ENCODE measurements around the gene IGLON5. TPM values are rescaled to one million over a fixed set of nuclear protein-coding genes. Genes with fewer than 3 reads are reported as not detected.
A peak's percentile ranks its signal among the peaks of the same experiment; 100 is the strongest.

Gene IGLON5
- total RNA-seq, 2 experiments from 2014 or later: not detected

GRCh38 chr19:51339313-51339686 lies 27.9 kb downstream of the IGLON5 start:
- no TSS peak for BruUV-seq (replicated peaks)
- peak overlapping the region; percentile 70 for H3K4me3 ChIP-seq (ENCODE audit: low read depth, low read length, poor library complexity, severe bottlenecking)
- no peaks in the 10 kb centered on the region for H3K9me2 ChIP-seq (ENCODE audit: insufficient read depth, low read length)
- H2AFZ ChIP-seq (ENCODE audit: low read length): peak overlapping the region; percentile 84
- no peak for DNase-seq (ENCODE audit: low spot score)
- H4K20me1 ChIP-seq (ENCODE audit: insufficient read depth, low read length): no peaks in the 10 kb centered on the region
- no peaks in the 10 kb centered on the region for H3K79me2 ChIP-seq (ENCODE audit: insufficient read depth, low read depth, low read length)
- POLR2A ChIA-PET: interaction anchor here (1.0 kb wide), 1 partner anchor 28 kb away, joined by 4 read pairs; no protein-coding TSS in a partner anchor
- CTCF ChIA-PET (ENCODE audit: unreplicated experiment): interaction anchor here (0.6 kb wide), 3 partner anchors 23 to 28 kb away, joined by 3 read pairs; no protein-coding TSS in a partner anchor
- TF ChIP-seq, protein P1, sequence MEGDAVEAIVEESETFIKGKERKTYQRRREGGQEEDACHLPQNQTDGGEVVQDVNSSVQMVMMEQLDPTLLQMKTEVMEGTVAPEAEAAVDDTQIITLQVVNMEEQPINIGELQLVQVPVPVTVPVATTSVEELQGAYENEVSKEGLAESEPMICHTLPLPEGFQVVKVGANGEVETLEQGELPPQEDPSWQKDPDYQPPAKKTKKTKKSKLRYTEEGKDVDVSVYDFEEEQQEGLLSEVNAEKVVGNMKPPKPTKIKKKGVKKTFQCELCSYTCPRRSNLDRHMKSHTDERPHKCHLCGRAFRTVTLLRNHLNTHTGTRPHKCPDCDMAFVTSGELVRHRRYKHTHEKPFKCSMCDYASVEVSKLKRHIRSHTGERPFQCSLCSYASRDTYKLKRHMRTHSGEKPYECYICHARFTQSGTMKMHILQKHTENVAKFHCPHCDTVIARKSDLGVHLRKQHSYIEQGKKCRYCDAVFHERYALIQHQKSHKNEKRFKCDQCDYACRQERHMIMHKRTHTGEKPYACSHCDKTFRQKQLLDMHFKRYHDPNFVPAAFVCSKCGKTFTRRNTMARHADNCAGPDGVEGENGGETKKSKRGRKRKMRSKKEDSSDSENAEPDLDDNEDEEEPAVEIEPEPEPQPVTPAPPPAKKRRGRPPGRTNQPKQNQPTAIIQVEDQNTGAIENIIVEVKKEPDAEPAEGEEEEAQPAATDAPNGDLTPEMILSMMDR (conservative IDR thresholded peaks at IDR 0.05; ENCODE audit: low read length): no peak
- no peak for TF ChIP-seq EZH2phosphoT487 (IDR thresholded peaks at IDR 0.05; ENCODE audit: borderline replicate concordance, low read depth, low read length)
- peak overlapping the region; percentile 96 for H3K4me2 ChIP-seq (ENCODE audit: low read length)
- intact Hi-C loops (cut with micrococcal nuclease; ENCODE audit: unreplicated experiment): loop anchor here (1.0 to 10.0 kb wide), 4 partner anchors 27 to 316 kb away; partner anchors contain the start of genes ETFB and SIGLEC10
- H3K36me3 ChIP-seq (ENCODE audit: insufficient read depth, low read length): no peaks in the 10 kb centered on the region
- no peaks in the 10 kb centered on the region for H3K9me3 ChIP-seq (ENCODE audit: low read length)
- no peak overlapping the region for H3K27ac ChIP-seq (ENCODE audit: low read depth, low read length, poor library complexity, severe bottlenecking)
- peaks cover 10% of the 10 kb centered on the region for H3K4me1 ChIP-seq (ENCODE audit: insufficient read depth, low read length, poor library complexity, severe bottlenecking)

DNA sequence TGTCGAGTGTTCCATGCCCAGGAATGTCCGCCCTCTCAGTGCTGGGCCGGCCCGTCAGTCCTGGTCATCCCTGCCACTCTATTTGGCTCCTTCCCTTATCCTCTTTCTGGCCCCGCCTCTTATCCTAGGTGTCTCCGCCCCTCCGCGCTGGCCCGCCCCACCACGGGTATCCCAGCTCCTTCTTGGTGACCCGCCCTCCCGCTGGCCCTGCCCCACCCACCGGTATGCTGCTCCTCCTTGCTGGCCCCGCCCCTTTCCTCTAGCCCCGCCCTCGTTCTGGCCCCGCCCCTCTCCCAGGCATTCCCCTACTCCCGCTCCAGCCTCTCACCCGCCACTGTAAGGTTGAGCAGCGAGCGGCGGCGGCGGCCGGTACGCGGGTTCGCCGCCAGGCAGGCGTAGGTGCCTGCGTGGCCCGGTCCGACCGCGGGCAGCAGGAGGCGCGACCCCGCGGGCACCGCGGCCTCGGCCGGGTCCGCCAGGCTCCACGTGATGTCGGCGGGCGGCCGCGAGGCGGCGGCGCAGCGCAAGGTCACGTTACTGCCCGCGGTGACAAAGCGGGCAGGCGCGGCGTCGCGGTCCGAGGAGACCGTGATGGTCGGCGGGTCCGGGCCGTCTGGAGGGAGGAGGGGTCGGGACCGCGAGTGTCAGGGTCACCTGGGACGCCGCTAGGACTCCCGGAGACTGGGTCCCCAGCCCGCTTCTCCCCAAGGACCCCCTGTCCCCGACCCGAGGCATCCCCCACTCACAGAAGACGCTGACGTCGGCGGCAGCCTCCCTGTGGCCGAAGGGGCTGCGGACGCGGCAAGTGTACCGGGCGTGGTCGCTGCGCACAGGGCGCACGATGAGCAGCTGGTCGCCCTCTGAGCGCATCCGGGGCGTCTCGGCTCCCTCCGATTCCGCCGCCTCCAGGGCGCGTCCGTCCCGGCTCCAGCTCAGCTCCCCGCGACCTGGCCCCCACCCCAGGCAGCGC lies 28.5 kb downstream of the IGLON5 start:
- no TSS peak for BruUV-seq (replicated peaks)
- CTCF ChIA-PET (ENCODE audit: unreplicated experiment): interaction anchor here (0.6 to 1.3 kb wide), 4 partner anchors 18 to 28 kb away, joined by 3 to 4 read pairs (median 3); no protein-coding TSS in a partner anchor

More for the DNA sequence above, 28.5 kb downstream of the IGLON5 start:
- no peaks in the 10 kb centered on the region for H3K9me2 ChIP-seq (ENCODE audit: insufficient read depth, low read length)
- peak; percentile 87 for DNase-seq (ENCODE audit: low spot score)
- H3K4me1 ChIP-seq (ENCODE audit: insufficient read depth, low read length, poor library complexity, severe bottlenecking): peaks cover 10% of the 10 kb centered on the region
- H4K20me1 ChIP-seq (ENCODE audit: insufficient read depth, low read length): no peaks in the 10 kb centered on the region
- peak overlapping the region; percentile 84; the same call in 1 of the 2 replicates for H2AFZ ChIP-seq (ENCODE audit: low read length)
- TF ChIP-seq, protein P1 (conservative IDR thresholded peaks at IDR 0.05; ENCODE audit: low read length): 0 out of 2 replicates have a peak, but pooled peaks have one; percentile 19
- no peak for TF ChIP-seq EZH2phosphoT487 (IDR thresholded peaks at IDR 0.05; ENCODE audit: borderline replicate concordance, low read depth, low read length)
- no peak overlapping the region for H3K27ac ChIP-seq (ENCODE audit: low read depth, low read length, poor library complexity, severe bottlenecking)
- H3K9me3 ChIP-seq (ENCODE audit: low read length): no peaks in the 10 kb centered on the region
- H3K79me2 ChIP-seq (ENCODE audit: insufficient read depth, low read depth, low read length): no peaks in the 10 kb centered on the region
- H3K4me2 ChIP-seq (ENCODE audit: low read length): peak overlapping the region; percentile 96
- no peaks in the 10 kb centered on the region for H3K36me3 ChIP-seq (ENCODE audit: insufficient read depth, low read length)
- intact Hi-C loops (cut with micrococcal nuclease; ENCODE audit: unreplicated experiment): loop anchor here (1.0 to 10.0 kb wide), 4 partner anchors 26 to 315 kb away; partner anchors contain the start of genes ETFB and SIGLEC10
- POLR2A ChIA-PET: interaction anchor here (0.6 to 1.0 kb wide), 2 partner anchors 27 to 59 kb away, joined by 3 to 4 read pairs; no protein-coding TSS in a partner anchor
- peak overlapping the region; percentile 70 for H3K4me3 ChIP-seq (ENCODE audit: low read depth, low read length, poor library complexity, severe bottlenecking)

Data from OCI-LY7 (cell line).